HG02642 (cell line): Measurements from ENCODE around the gene FDXR.

ENCODE experiments used
- ATAC-seq: cut with Tn5 transposase; IDR thresholded peaks from one replicate; pipeline ENCODE4 v1.9.1; 2021; ENCODE audit warnings: mild to moderate bottlenecking; ENCODE audit not compliant: unreplicated experiment, poor library complexity

Gene FDXR

DNA sequence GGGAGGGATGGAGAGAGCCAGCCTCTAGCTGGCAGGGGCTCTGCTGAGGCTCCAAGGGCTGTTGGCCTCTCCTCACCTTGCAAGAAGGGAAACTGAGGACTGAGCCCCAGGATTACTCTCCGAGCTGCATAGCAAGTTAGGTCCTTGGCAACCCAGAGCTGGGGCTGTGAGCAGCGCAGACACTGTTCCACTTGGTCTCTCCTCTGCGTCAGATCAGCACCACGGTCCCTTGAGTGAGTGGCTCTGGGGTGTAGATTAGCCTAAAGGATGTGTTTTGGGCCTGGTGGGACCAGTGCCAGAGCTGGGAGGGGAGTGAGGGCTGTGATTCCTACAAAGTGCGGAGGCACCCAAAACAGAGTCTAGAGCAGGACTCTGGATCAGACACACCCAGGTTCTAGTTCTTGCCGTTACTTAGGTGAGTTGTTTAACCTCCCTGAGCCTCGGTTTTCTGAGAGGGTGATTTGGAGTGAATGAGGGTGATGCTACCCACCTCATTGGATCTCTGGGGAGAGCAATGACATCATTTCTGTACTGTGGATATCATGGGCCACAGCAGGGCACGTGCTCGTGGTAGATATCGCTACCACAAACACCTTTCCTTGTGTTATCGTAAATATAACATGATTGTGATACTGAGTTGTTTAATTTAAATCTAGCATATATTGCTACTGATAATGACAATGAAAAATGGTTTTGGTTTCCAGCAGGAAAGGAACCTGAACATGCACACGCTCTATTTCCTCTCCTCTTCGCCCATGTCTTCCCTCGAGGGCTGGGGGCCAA lies 28.8 kb upstream of the FDXR start:
- no peak for ATAC-seq

DNA sequence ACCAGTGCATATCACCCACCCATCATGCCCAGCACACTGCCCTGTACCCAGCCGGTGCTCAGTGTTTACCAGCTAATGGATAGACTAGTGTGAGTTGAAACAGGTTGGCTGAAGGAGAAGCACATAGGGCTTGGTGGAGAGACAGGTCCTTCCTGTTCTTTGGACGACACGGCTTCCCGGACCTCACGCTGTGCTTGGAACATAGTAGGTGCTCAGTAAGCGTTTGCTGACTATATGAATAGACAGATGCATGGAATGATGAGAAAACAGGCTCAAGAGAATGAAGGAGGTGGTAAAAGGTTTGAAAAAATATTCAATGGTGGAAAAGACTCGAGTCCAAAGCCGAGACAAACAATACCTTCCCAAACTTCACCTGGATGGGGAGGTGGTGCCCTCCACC lies 27.4 kb upstream of the FDXR start:
- ATAC-seq = no peak

DNA sequence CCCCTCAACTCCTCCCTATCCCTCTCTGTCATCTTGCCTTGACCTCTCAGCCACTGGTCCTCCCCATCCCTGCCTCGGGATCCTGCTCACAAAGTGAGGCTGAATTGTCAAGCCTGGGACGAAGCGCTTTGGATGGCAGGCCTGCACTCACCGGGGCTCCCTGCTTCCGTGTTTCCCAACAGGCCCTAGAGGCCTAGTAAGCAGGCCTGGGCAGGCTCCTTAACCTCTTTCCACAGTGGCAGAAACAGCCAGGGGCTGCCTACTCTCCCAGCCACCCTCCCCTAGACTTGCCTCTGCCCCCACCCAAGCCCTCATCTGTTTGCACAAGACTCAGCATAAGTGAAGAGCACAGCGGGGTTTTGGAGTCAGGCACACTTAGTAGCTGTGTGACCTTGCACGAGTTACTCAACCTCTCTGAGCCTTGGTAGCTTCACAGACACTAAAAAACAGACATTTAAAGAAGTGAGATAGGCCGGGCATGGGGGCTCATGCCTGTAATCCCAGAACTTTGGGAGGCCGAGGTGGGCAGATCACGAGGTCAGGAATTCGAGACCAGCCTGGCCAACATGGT lies 25.7 kb upstream of the FDXR start:
- ATAC-seq = no peak

DNA sequence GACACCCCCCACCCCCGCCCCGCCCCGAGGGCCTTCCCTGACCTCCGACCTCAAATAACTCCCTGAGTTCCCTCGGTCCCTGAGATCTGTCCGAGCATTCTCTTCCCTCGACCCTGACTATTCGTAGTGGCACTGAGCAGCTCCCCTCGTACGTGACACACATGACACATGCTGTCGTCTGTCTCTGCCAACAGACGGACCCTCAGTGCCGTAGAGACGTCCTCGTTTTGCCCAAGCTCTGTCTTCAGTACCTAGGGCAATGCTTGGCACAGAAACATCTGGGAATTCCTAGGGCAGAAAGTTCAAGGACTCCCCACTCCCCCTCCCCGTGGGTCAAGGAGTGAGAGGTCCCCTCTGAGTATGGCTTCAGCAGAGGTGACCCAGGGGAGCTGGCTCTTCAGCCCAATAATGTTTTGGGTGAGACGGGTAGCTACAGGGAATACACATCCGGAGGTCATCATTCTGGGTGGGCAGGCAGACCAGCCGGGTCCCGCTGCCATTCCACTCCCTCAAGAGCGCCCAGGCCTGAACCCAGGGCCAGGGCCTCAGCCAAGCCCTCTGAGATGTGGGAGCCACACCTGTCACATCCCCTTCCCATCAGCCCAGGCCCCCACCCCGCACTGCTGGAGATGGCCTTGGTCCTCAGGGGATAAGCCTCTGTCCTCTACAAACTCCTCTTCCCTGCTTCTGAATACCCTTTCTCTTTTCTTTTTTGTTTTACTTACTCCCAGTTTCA lies 21.3 kb upstream of the FDXR start:
- no peak for ATAC-seq

DNA sequence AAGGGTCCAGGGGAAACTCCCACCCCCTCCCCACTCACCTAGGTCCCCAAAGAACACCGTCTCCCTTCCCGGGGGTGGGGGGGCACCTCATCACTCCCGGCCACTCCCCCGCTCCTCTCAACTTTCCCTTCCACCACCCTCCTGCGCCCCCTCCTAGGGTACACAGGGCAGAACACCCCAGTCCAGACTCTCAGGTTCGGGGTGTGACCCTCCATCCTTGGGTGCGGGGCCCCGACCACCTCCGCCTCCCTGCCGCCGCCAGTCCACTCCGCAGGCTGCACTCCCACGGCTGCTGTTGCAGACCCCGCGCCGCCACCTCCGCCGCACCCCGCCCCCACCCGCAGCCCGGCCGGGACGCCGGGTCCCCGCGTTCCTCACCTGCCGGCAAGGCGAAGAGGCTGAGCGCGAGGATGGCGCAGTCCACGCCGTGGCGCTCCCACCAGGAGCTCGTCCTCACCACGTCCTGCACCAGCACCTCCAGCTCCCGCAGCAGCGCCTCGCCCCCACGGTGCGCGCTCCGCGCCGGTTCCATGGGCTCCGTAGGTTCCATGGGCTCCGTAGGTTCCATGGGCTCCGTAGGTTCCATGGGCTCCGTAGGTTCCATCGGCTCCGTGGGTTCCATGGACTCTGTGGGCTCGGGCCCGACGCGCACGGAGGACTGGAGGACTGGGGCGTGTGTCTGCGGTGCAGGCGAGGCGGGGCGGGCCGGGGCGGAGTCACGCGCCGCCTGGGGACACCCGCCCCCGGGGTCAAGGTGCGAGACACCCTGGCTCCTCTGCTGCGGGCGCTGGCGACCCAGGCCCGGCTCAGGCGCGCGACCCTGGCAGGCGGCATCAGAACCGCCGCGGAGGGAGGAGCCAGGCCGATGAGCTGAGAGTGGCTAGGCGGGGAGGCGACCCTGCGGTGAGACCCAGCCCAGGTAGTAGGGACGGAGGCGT lies 20.4 kb upstream of the FDXR start, which contains the start of gene FADS6:
FADS6 (minus strand) TSS at position 660 of the 938 bp plus-strand sequence; CDS start at position 622, 38 bp downstream.
- no peak for ATAC-seq

DNA sequence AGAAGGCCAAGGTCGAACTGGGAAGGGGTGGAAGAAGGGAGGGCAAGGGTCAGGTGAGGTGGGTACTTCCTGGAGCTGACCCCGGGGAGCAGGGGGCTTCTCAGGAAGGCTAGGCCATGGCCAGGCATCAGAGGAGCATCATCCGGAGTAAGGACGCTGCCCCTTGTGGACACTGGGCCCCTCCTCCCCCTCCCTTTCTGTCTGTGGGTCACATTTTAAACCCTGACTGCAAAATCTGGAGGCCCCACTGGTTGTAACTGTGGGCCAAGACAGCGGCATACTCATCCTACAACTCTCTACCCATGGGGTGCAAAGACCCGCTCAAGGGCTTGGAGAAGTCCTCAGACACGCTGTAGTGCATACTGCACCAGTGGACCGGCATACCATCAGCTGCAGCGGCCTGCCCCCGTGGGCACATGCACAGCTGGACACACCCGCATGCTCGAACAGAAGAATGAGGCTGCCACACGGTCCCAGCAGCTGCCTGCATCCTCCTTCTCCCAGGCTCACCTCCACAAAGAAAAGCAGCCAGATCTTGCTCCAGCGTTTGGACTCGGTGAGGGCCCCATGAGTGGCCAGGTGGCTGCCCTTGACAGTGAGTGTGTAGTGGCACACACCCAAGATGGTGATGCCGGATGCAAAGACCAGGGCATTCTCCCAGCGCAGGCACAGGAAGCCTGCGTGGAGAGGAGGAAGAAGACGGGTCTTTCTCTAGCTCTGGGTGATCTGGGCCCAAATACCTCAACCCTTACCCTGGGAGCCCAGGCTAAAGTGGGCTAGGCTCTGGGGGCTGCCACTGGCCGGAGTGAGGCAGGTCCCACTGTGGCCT lies 19.4 kb upstream of the FDXR start:
- no peak for ATAC-seq

DNA sequence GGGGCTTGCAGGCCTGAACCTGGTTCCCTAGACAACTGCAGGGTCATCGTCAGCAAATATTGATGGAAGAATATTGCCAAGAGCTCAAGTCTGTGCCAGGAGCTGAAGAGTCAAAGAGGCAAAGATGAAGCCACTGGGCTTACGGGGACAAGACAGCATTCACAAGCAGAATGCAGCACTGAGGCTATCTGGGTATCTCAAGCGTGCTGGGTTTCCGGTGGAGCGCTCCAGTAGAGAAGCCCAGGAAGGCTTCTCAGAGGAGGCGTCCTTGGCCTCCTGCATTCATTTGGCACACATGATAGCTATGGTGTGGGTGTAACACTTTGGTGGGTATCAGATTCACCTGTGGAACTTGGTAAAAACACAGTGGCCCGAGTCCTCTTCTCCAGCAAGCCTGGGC lies 17.8 kb upstream of the FDXR start:
- no peak for ATAC-seq

DNA sequence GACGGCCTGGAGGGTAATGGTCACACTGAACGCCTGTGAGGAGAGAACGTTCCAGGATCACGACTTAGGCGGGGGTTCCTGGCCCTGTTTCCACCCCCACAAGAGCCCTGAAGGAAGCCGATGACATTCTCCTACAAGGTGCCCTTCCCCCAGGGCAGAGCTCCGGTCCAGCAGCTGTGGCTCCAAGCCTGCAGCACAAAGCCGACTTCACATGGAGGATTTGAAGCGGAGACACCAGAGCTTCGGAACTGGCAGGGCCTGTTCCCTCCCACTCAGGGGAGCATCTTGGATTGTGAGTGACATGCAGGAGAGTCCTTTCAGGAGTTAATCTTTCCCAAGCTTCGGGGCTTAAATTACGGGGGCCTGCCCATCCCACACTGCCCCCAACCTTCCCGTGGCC lies 15.7 kb upstream of the FDXR start:
- ATAC-seq = no peak

DNA sequence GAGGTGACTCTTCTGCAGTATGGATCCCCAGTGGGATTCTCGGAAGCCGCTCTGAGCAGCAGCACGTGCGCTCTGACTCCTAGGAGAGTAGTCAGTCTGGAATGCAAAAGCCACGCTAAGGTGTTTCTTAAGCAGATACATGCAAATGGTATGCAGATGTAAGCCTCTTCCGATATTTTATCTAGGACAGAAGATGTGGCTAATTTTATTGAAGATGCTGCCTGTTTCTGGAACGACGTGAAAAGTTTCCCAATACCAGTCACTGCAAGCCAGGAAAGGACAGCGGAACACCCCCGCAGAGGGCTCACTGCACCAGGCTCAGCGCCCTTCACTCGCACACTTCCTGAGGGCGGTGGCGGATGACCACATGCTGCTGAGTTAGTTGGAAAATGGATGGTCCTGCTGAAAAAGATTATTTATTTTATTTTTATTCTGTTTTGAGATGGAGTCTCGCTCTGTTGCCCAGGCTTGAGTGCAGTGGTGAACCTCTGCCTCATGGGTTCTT lies 10.5 kb upstream of the FDXR start:
- no peak for ATAC-seq

DNA sequence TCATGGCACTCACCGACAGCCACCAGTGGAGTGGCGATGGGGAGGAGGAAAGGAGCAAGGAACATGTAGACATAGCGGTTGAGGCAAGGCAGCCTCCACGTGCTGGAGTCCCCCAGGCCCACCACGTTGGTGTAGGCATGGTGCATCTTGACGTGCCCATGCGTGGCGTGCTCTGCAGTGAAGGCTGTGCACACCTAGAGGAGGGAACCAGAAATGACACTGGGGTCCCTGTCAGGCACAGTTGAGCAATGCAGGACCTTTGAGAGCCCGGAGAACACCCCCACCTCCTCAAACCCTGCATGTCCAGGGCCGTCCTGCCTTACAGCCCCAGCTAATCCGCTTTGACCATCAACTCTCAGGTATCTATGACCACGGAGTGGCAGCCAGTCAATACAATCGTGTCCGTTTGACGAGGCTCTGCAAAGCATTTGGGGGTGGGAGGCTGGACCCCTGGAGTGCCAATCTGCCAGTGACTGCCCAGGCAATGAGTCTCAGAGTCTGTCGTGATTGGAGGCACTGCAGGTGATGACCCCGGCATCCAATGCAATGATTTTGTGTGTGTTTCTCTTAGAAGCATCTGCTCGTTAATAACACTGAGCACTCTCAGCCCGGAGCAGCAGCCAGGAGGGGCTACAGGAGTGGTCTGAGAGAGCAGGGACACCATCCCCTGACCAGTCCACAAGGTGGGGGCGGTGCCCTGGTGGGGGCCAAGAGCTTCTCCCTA lies 9.9 kb upstream of the FDXR start:
- no peak for ATAC-seq

DNA sequence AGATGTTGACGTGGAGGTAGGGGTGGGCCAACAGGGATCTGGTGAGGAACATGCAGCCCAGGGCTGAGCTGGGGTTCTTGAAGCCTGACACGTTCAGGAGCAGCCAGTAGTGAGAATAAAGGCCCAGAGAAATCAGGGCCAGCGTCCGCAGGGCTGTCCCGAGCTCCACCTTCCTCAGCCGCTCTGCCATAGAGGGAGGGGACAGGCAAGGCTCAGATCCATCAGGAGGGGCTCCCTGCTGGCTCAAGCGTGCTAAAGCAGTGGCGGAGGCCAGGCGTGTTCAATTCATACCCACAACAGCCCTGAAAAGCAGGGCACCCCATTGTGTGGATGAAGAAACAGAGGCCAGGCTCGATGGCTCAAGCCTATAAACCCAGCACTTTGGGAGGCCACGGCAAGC lies 8.3 kb upstream of the FDXR start:
- no peak for ATAC-seq

DNA sequence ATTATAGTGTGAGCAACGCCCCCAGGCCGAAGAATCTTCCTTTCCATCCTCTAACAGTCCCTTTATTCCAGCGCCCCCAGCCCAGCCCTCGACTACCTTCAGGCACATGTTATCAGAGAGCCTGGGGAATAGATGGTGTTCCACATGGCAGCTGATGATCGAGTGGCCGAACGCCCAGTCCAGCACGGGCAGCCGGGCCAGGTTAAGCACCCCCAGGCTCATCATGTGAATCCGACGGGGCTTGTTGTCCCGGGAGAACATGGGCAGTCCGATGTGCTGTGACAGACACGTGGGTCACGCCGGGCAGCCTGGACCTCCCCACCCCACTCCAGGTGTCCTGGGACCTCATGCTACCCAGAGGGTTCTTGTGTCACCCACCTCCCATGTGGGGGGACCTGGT lies 6.5 kb upstream of the FDXR start:
- no peak for ATAC-seq

DNA sequence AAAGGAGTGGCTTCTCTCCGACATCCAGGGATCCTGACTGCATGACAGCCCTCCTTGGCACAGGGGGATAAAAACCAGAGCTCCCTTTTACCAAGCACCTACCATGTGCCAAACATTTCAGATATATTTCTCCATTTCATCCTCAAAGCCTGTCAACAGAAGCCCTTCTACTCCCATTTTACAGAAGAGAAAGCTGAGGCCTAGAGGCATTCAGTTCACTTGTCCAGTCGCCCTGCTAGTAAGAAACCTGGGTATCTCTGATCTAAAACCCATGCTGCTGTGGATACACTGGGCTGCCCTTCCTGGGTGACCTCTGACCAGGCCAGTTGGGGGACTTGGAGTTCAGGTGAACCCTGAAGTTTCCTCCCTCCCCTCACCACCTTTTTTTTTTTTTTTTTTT lies 5.9 kb upstream of the FDXR start:
- ATAC-seq = no peak

DNA sequence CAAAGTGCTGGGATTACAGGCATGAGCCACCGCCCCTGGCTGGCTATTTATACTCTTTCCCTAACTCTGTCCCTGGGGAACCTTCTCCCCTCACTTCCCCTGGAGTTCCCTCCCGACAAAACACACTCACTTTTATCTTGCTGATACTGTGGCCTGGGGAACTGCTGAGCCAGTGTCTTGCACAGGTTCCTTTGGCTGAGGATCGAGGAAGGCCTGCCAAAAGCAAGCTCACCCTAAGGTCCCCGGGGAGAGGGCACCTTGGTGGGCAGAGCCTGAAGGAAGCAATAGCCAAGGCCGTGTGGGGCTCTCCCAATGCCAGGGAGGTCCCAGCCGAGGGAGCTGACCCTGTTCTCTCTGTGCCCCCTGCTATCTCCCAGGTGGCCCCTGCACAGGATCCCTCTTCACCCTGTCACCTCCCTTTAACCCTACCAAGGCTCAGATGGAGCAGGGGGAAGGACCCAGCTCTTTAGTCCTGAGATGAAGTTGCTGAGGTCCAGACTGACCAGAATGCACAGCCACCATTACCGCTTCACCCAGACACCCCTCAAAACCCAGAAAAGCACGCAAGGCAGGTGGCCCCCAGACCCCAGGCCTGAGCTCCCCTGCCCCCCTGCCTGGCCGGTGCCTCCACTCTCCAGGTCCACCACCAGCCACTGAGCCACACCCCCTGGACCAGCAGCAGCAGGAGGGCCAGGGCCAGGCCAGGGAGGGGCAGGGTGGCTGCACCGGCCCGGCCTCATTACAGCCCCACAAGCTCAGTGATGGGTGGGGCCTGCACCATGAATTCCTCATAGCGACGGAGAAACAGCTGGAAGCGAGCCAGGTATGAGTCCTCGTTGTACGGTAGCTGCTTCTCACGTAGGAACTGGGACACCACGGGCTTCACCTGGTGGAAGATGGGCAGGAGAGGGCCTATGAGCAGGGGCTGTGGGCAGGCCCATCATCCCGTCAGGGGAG lies 5.1 kb upstream of the FDXR start:
- no peak for ATAC-seq

DNA sequence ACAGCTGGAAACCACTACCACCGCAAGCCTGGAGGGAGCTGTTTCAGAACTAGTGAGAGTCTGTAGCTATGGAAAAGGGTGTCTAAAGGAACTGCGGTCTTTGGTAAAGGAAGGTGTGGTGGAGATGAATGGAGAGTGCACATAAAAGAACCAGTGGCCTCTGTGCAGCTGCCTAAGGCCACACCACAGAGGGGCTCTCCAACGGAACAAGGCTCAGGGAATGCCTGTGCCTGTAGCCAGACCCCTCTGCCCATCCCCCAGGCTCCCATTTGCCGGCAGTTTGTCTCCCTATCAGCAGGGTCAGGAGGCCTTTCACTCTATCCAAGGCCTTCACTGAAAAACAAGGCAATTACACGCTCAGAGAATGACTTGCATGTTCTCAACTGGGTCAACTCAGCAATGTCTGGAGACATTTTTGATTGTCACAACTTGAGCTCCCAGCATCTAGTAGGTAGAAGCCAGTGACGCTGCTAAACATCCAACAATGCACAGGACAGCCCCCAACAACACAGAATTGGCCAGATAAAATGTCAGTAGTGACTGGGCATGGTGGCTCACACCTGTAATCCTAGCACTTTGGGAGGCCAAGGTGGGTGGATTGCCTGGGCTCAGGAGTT lies 3.3 kb upstream of the FDXR start:
- no peak for ATAC-seq

DNA sequence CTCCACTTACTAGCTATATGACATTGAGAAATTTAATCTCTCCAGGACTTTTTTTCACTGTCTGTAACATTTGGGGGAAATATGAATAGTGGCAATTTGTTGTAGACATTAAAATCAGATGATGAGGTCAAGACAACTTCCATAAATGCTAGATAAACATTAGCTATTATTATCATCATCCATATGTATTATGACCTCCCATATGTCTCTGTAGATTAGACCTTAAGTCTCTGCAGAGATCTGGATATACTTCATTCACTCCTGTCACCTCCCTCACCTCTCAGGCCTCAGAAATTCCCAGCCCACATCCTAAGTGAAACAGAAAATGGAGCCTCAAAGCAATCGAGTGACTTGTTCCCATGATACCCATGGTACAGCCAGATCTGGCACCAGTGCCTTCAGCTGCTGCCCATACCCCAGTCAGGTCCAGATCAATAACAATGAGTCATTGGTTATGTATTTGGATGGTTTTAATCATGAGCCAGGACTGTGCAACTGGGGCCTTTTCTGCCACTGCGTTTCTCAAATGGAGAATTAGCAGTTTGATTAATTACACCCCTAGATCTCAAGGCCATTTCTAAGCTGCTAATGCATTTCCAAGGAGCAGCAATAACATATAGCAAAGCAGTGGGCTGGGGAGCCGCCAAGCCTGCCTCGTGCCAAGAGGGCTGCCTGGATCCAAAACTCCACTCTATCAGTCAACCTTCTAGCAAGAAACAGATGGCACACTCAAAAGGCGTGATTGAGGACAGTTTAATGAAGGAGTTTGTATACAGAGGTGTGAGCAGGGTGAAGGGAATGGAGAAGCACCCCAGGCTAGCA lies 2.6 kb upstream of the FDXR start:
- ATAC-seq = no peak
